HepG2 (cell line): ENCODE results near the gene OR2C1. TPM values are rescaled to one million over a fixed set of nuclear protein-coding genes. Genes with fewer than 3 reads are reported as not detected.

ENCODE experiments used
- ATF3 ChIP-seq: sonication (generic); formaldehyde crosslinking; IDR thresholded peaks from 2 replicates; pipeline ENCODE4 v1.4.0; 2020; ENCODE audit warnings: missing genetic modification reagents
- BCL3 ChIP-seq: sonication (generic); formaldehyde crosslinking; IDR thresholded peaks from 2 replicates; pipeline ENCODE4 v1.5.1; 2020; ENCODE audit warnings: mild to moderate bottlenecking, missing genetic modification reagents, moderate library complexity
- FIP1L1 ChIP-seq: fragments of 200-400 bp; formaldehyde crosslinking; IDR thresholded peaks from 2 replicates; pipeline ENCODE4 v1.6.1; 2018; ENCODE audit warnings: low read depth, mild to moderate bottlenecking, low read length, moderate library complexity, borderline replicate concordance; ENCODE audit not compliant: insufficient read depth
- FOXK1 ChIP-seq: sonication (generic); formaldehyde crosslinking; IDR thresholded peaks from 2 replicates; pipeline ENCODE4 v1.4.0; 2020; ENCODE audit warnings: low read depth, missing genetic modification reagents, borderline replicate concordance
- HCFC1 ChIP-seq: fragments of 150-350 bp; IDR thresholded peaks from 2 replicates; pipeline ENCODE4 v1.6.1; 2014; ENCODE audit warnings: low read depth, low read length
- HDAC1 ChIP-seq: sonication (generic); formaldehyde crosslinking; IDR thresholded peaks from 2 replicates; pipeline ENCODE4 v1.5.1; 2020; ENCODE audit warnings: mild to moderate bottlenecking, missing genetic modification reagents
- HIC2 ChIP-seq: sonication (generic); formaldehyde crosslinking; IDR thresholded peaks from 2 replicates; pipeline ENCODE4 v1.9.0; 2022; ENCODE audit warnings: low read depth, missing genetic modification reagents
- HNF1B ChIP-seq: sonication (generic); formaldehyde crosslinking; IDR thresholded peaks from 2 replicates; pipeline ENCODE4 v1.5.1; 2020; ENCODE audit warnings: mild to moderate bottlenecking, moderate library complexity, missing genetic modification reagents
- MATR3 ChIP-seq: sonication (generic); formaldehyde crosslinking; IDR thresholded peaks from 2 replicates; pipeline ENCODE4 v1.4.0; 2020; ENCODE audit warnings: missing genetic modification reagents
- NFE2 ChIP-seq: sonication (generic); formaldehyde crosslinking; IDR thresholded peaks from 2 replicates; pipeline ENCODE4 v1.4.0; 2020; ENCODE audit warnings: missing genetic modification reagents
- POLR2A ChIP-seq, 2 experiments: IDR thresholded peaks; 2 replicates each; pipeline ENCODE4 v1.6.1; 2011; ENCODE audit warnings: low read depth in 2 of 2, low read length in 2 of 2, mild to moderate bottlenecking in 1 of 2, moderate library complexity in 1 of 2; ENCODE audit not compliant: insufficient read depth in 1 of 2
- RCOR2 ChIP-seq: IDR thresholded peaks from 2 replicates; pipeline ENCODE4 v1.6.1; 2016; ENCODE audit warnings: missing biosample characterization, missing genetic modification reagents
- RXRB ChIP-seq: IDR thresholded peaks from 2 replicates; pipeline ENCODE4 v1.6.1; 2016; ENCODE audit warnings: borderline replicate concordance, missing genetic modification reagents, missing compliant biosample characterization
- TERF1 ChIP-seq: sonication (generic); formaldehyde crosslinking; IDR thresholded peaks from 2 replicates; pipeline ENCODE4 v1.8.0; 2022; ENCODE audit warnings: mild to moderate bottlenecking, missing genetic modification reagents, moderate library complexity
- TRAFD1 ChIP-seq: sonication (generic); formaldehyde crosslinking; IDR thresholded peaks from 2 replicates; pipeline ENCODE4 v1.5.1; 2020; ENCODE audit warnings: missing genetic modification reagents, mild to moderate bottlenecking, borderline replicate concordance
- ZC3H4 ChIP-seq: sonication (generic); formaldehyde crosslinking; IDR thresholded peaks from 2 replicates; pipeline ENCODE4 v1.4.0; 2020; ENCODE audit warnings: missing genetic modification reagents, borderline replicate concordance
- ZNF124 ChIP-seq: sonication (generic); formaldehyde crosslinking; IDR thresholded peaks from 2 replicates; pipeline ENCODE4 v1.4.0; 2020; ENCODE audit warnings: missing genetic modification reagents
- ZNF30 ChIP-seq: sonication (generic); formaldehyde crosslinking; IDR thresholded peaks from 2 replicates; pipeline ENCODE4 v1.5.0; 2020; ENCODE audit warnings: mild to moderate bottlenecking, missing genetic modification reagents
- ZNF713 ChIP-seq: sonication (generic); formaldehyde crosslinking; IDR thresholded peaks from 2 replicates; pipeline ENCODE4 v1.4.0; 2020; ENCODE audit warnings: mild to moderate bottlenecking, missing genetic modification reagents
- ZSCAN30 ChIP-seq: sonication (generic); formaldehyde crosslinking; IDR thresholded peaks from 2 replicates; pipeline ENCODE4 v1.5.0; 2020; ENCODE audit warnings: mild to moderate bottlenecking, missing genetic modification reagents
- polyA plus RNA-seq, 8 experiments: library from polyadenylated mRNA; depleted of rRNA in 3 of 8; stranded (reverse) in 7 of 8; unstranded in 1 of 8; fragments of >200 nt; fragmentation: Illumina TruSeq in 4 of 8; extraction: Trizol in 4 of 8; gene quantifications; 2 replicates each; pipeline versions ENCODE4 v1.2.1 to v1.2.3, GENCODE V29; 2011 to 2016; ENCODE audit warnings: low read depth in 4 of 8, missing spikeins in 1 of 8, mixed read lengths in 1 of 8; ENCODE audit not compliant: insufficient read depth in 1 of 8
- total RNA-seq, 5 experiments: library from RNA; depleted of rRNA; stranded (reverse); fragments of >200 nt; fragmentation: Illumina TruSeq; extraction: Trizol; gene quantifications; 2 replicates each; pipeline ENCODE4 v1.2.3, GENCODE V29; 2016; ENCODE audit warnings: low read depth in 1 of 5

OR2C1 gene
- total and polyA plus RNA-seq, 2 of the 13 experiments (the other 11 are each of a cell fraction or from before 2014, with no cell fraction given) = not detected

- TF ChIP-seq POLR2A (IDR thresholded peaks at IDR 0.05; ENCODE audit: insufficient read depth in 1 of 2, low read depth in 2 of 2, low read length in 2 of 2) (peak; percentile 81 to 92), ZNF713 (CRISPR knock-in tag) (no peak), TRAFD1 (CRISPR knock-in tag) (no peak), HDAC1 (CRISPR knock-in tag) (peak; percentile 92), TERF1 (no peak), HCFC1 (peak; percentile 83), HIC2 (0 out of 2 replicates have a peak, but pooled peaks have one; percentile 22), ZC3H4 (CRISPR knock-in tag) (no peak), ZSCAN30 (CRISPR knock-in tag) (0 out of 2 replicates have a peak, but pooled peaks have one; percentile 60), MATR3 (CRISPR knock-in tag) (no peak), NFE2 (CRISPR knock-in tag) (no peak), ATF3 (CRISPR knock-in tag) (0 out of 2 replicates have a peak, but pooled peaks have one; percentile 25), BCL3 (CRISPR knock-in tag) (peak; percentile 78; the same call in 1 of the 2 replicates), FOXK1 (CRISPR knock-in tag) (peak; percentile 85; the same call in 1 of the 2 replicates), FIP1L1 (no peak), RXRB (CRISPR knock-in tag) (0 out of 2 replicates have a peak, but pooled peaks have one; percentile 67), ZNF30 (CRISPR knock-in tag) (no peak; the same call in 1 of the 2 replicates), ZNF124 (CRISPR knock-in tag) (peak; percentile 60; the same call in 1 of the 2 replicates), HNF1B (CRISPR knock-in tag) (no peak; the same call in 1 of the 2 replicates), RCOR2 (CRISPR knock-in tag) (no peak)
These were observed 45.3 kb downstream of the OR2C1 start, which contains the start of the genes ZNF174 and ZSCAN32 (continued) for GRCh38 chr16:3400779-3401688.
